CD14-positive monocyte (primary cell): ENCODE measurements around the gene CCL27. TPM values are rescaled to one million over a fixed set of nuclear protein-coding genes. Genes with fewer than 3 reads are reported as not detected.

Experiments
- DNase-seq, 3 donors: peaks; one replicate each; pipeline ENCODE4 v3.0.0-alpha.2; 2011 to 2022
- H2AFZ ChIP-seq: 2 replicates; pipeline ENCODE4 v1.6.0; 2012; ENCODE audit warnings: mild to moderate bottlenecking, low read depth, low read length, inconsistent platforms; ENCODE audit not compliant: insufficient read depth, poor library complexity, severe bottlenecking
- H3K27ac ChIP-seq, 2 donors: 1 replicate in 1 of 2; 2 replicates in 1 of 2; pipeline ENCODE4 v1.5.1; 2012 to 2013; ENCODE audit warnings: low read length in 2 of 2, control low read depth in 1 of 2, inconsistent platforms in 1 of 2, low read depth in 1 of 2, mild to moderate bottlenecking in 1 of 2
- H3K27me3 ChIP-seq, 2 donors: one replicate each; pipeline versions ENCODE4 v1.6.0 to v1.6.1; 2011 to 2013; ENCODE audit warnings: low read length in 2 of 2; ENCODE audit not compliant: control insufficient read depth in 2 of 2, insufficient read depth in 2 of 2
- H3K36me3 ChIP-seq, 2 donors: replicated peaks in 1 of 2; 1 replicate in 1 of 2; 2 replicates in 1 of 2; pipeline versions ENCODE4 v1.5.1 to v1.6.1; 2012 to 2013; ENCODE audit warnings: low read length in 2 of 2, control low read depth in 1 of 2, inconsistent platforms in 1 of 2, mild to moderate bottlenecking in 1 of 2; ENCODE audit not compliant: insufficient read depth in 2 of 2, control insufficient read depth in 1 of 2
- H3K4me1 ChIP-seq, 2 donors: 1 replicate in 1 of 2; 2 replicates in 1 of 2; pipeline versions ENCODE4 v1.5.1 to v1.6.1; 2012 to 2013; ENCODE audit warnings: low read length in 2 of 2, control low read depth in 1 of 2, inconsistent platforms in 1 of 2, mild to moderate bottlenecking in 1 of 2, moderate library complexity in 1 of 2; ENCODE audit not compliant: insufficient read depth in 2 of 2, control insufficient read depth in 1 of 2
- H3K4me2 ChIP-seq: replicated peaks from 2 replicates; pipeline ENCODE3; 2012; ENCODE audit warnings: low read length, moderate library complexity, mild to moderate bottlenecking; ENCODE audit not compliant: poor library complexity, severe bottlenecking; ENCODE audit errors: extremely low read depth
- H3K4me3 ChIP-seq, 3 experiments: fragments of 200-600 bp in 1 of 3; sonication (generic) in 1 of 3; replicated peaks in 1 of 3; 1 replicate in 2 of 3; 2 replicates in 1 of 3; pipeline ENCODE4 v1.5.1; 2011 to 2013; ENCODE audit warnings: low read length in 3 of 3, mild to moderate bottlenecking in 3 of 3, control low read depth in 2 of 3, low read depth in 2 of 3, inconsistent platforms in 1 of 3, moderate library complexity in 1 of 3
- H3K79me2 ChIP-seq: 2 replicates; pipeline ENCODE4 v1.6.0; 2012; ENCODE audit warnings: mild to moderate bottlenecking, control low read depth, inconsistent platforms, low read length, moderate library complexity; ENCODE audit not compliant: insufficient read depth
- H3K9ac ChIP-seq: 2 replicates; pipeline ENCODE4 v1.6.0; 2017; ENCODE audit warnings: low read length, mild to moderate bottlenecking; ENCODE audit not compliant: insufficient read depth, poor library complexity, severe bottlenecking
- H3K9me3 ChIP-seq, 2 donors: replicated peaks in 1 of 2; 1 replicate in 1 of 2; 2 replicates in 1 of 2; pipeline versions ENCODE4 v1.5.1 to v1.6.1; 2012 to 2013; ENCODE audit warnings: low read length in 2 of 2, control low read depth in 1 of 2; ENCODE audit not compliant: control insufficient read depth in 1 of 2, insufficient read depth in 1 of 2
- H4K20me1 ChIP-seq: 2 replicates; pipeline ENCODE4 v1.6.0; 2012; ENCODE audit warnings: mild to moderate bottlenecking, low read length, control low read depth, moderate library complexity; ENCODE audit not compliant: insufficient read depth
- H3K27ac Mint-ChIP-seq, 7 donors: one replicate each; pipeline ENCODE4 v1.8.0; 2020; ENCODE audit warnings: mild to moderate bottlenecking in 7 of 7, mixed read lengths in 7 of 7, moderate library complexity in 6 of 7, inconsistent platforms in 2 of 7
- H3K27me3 Mint-ChIP-seq, 3 donors: one replicate each; pipeline ENCODE4 v1.8.0; 2021 to 2022; ENCODE audit warnings: low read depth in 3 of 3, mild to moderate bottlenecking in 3 of 3, mixed read lengths in 3 of 3, moderate library complexity in 3 of 3, inconsistent platforms in 1 of 3
- H3K36me3 Mint-ChIP-seq, 2 donors: one replicate each; pipeline ENCODE4 v1.8.0; 2020; ENCODE audit warnings: mixed read lengths in 2 of 2, inconsistent platforms in 1 of 2, mild to moderate bottlenecking in 1 of 2
- H3K4me1 Mint-ChIP-seq: one replicate; pipeline ENCODE4 v1.8.0; 2020; ENCODE audit warnings: mild to moderate bottlenecking, mixed read lengths
- H3K4me3 Mint-ChIP-seq, 2 donors: one replicate each; pipeline ENCODE4 v1.8.0; 2020; ENCODE audit warnings: mild to moderate bottlenecking in 2 of 2, mixed read lengths in 2 of 2, moderate library complexity in 1 of 2
- H3K9me3 Mint-ChIP-seq, 7 donors: one replicate each; pipeline ENCODE4 v1.8.0; 2020 to 2022; ENCODE audit warnings: mixed read lengths in 7 of 7, mild to moderate bottlenecking in 6 of 7, moderate library complexity in 6 of 7, inconsistent platforms in 2 of 7
- WGBS: methylation state at CpG from one replicate; pipeline ENCODE4 v1.1.5; 2013; ENCODE audit warnings: missing lambda C conversion rate; ENCODE audit not compliant: insufficient coverage; 5-methylcytosine and 5-hydroxymethylcytosine counted together
- intact Hi-C, 2 donors: fragments of 100-400 bp; cut with micrococcal nuclease; formaldehyde crosslinking; loops; one replicate each; pipeline versions ENCODE4 v1.15.0 to v1.15.1; 2023
- polyA plus RNA-seq, 3 donors: library from polyadenylated mRNA; depleted of rRNA in 1 of 3; unstranded in 2 of 3; stranded (reverse) in 1 of 3; fragments of 300-500 nt in 2 of 3; fragments of >200 nt in 1 of 3; fragmentation: Illumina TruSeq in 2 of 3; gene quantifications; 1 replicate in 2 of 3; 2 replicates in 1 of 3; pipeline ENCODE4 v1.2.3, GENCODE V29; 2012 to 2021
- TF ChIP-seq, protein P1 (sequence below): fragments of 200-600 bp; IDR thresholded peaks from one replicate; pipeline ENCODE4 v1.8.0; 2022; ENCODE audit warnings: antibody characterized with exemption, mild to moderate bottlenecking

The CCL27 gene
- polyA plus RNA-seq, 3 donors: not detected

DNA sequence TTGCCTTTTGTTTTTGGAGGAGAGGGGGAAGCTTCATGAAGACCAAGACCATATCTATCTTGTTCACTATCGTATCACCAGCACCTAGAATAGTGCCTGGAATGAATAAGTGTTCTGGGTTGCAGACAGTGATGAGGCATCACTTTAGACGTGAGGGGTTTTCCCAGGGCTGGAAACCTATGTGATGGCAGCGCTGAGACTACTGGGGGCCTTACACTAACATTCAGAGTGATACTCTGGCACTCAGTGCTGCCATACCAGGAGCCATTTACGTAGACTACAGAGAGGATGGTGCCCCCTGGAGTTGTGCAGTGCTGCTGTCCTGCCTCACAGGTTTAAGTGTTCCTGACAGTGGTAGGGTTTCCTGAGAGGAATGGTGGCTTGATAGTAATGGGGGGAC, 21.7 kb upstream of the CCL27 start:
- Histone ChIP-seq H3K9me3 (no peaks in the 10 kb centered on the region), H3K27me3 (no peaks in the 10 kb centered on the region), H4K20me1 (no peaks in the 10 kb centered on the region), H2AFZ (no peak overlapping the region), H3K4me1 (peaks cover 12% of the 10 kb centered on the region in 2 donors), H3K4me3 (no peak overlapping the region), H3K79me2 (no peaks in the 10 kb centered on the region), H3K9ac (no peak overlapping the region), H3K36me3 (no peaks in the 10 kb centered on the region), H3K27ac (no peak overlapping the region), H3K4me2 (no peak overlapping the region)
- no peak overlapping the region for H3K4me3 Mint-ChIP-seq
- peaks cover 0 to 6% (median 0%) of the 10 kb centered on the region in 3 donors for H3K27me3 Mint-ChIP-seq
- no peak for DNase-seq
- TF ChIP-seq, protein P1, sequence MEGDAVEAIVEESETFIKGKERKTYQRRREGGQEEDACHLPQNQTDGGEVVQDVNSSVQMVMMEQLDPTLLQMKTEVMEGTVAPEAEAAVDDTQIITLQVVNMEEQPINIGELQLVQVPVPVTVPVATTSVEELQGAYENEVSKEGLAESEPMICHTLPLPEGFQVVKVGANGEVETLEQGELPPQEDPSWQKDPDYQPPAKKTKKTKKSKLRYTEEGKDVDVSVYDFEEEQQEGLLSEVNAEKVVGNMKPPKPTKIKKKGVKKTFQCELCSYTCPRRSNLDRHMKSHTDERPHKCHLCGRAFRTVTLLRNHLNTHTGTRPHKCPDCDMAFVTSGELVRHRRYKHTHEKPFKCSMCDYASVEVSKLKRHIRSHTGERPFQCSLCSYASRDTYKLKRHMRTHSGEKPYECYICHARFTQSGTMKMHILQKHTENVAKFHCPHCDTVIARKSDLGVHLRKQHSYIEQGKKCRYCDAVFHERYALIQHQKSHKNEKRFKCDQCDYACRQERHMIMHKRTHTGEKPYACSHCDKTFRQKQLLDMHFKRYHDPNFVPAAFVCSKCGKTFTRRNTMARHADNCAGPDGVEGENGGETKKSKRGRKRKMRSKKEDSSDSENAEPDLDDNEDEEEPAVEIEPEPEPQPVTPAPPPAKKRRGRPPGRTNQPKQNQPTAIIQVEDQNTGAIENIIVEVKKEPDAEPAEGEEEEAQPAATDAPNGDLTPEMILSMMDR: no peak
- WGBS: 93% methylated on average over 3 of the region's 4 CpGs
- H3K9me3 Mint-ChIP-seq: peaks cover 0 to 3% (median 0%) of the 10 kb centered on the region in 7 donors
- H3K4me1 Mint-ChIP-seq: peaks cover 20% of the 10 kb centered on the region
- H3K36me3 Mint-ChIP-seq: no peaks in the 10 kb centered on the region
- no peak overlapping the region for H3K27ac Mint-ChIP-seq
- intact Hi-C loops: no loop called here

DNA sequence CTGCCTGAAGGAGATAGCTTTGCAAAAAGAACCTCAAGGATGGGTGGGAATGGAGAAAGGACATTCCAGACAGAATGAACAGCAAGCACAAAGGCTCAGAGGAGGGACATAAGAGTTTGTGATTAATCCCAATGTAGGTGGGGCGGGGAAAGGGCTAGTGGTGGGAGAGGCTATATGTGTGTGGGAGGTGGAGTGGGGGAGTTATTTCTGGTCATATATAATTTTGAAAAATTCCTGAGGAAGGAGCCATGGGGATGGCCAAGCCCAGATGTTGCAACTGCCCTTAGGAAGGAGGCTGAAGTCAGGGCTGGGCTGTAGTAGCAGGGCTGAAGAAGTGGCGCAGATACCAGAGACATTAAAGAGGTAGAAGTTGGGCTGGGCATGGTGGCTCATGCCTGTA, 13.4 kb upstream of the CCL27 start:
- H3K4me3 ChIP-seq: no peak overlapping the region
- intact Hi-C loops: loop anchor here in 1 of 2 donors (1.0 kb wide), 1 partner anchor 26 kb away; no protein-coding TSS in a partner anchor
- H3K4me3 Mint-ChIP-seq: no peak overlapping the region
- H3K9me3 ChIP-seq: no peaks in the 10 kb centered on the region
- H3K9me3 Mint-ChIP-seq: peaks cover 0 to 1% (median 0%) of the 10 kb centered on the region in 7 donors
- peaks cover 0 to 4% (median 0%) of the 10 kb centered on the region in 3 donors for H3K27me3 Mint-ChIP-seq
- no peaks in the 10 kb centered on the region for H3K27me3 ChIP-seq
- H3K4me1 Mint-ChIP-seq: no peaks in the 10 kb centered on the region
- H2AFZ ChIP-seq: no peak overlapping the region
- WGBS: 86% methylated on average over 1 of the region's 2 CpGs
- H3K4me1 ChIP-seq: no peaks in the 10 kb centered on the region
- H4K20me1 ChIP-seq: no peaks in the 10 kb centered on the region
- H3K9ac ChIP-seq: no peak overlapping the region
- TF ChIP-seq, protein P1: no peak
- no peak overlapping the region for H3K27ac Mint-ChIP-seq
- no peaks in the 10 kb centered on the region for H3K79me2 ChIP-seq
- H3K36me3 Mint-ChIP-seq: peaks cover 0 to 8% of the 10 kb centered on the region in 2 donors
- H3K27ac ChIP-seq: no peak overlapping the region
- no peak for DNase-seq
- H3K36me3 ChIP-seq: no peaks in the 10 kb centered on the region
- no peak overlapping the region for H3K4me2 ChIP-seq
